ENCODE data around the gene ECE1.
A peak's percentile ranks its signal among the peaks of the same experiment; 100 is the strongest.

The ECE1 gene

GRCh38 chr1:21255943-21256320 is 34.3 kb downstream of the ECE1 start:
- no peak for DNase-seq (ENCODE audit: insufficient read length, low spot score)
- FAIRE-seq = no peak

DNA sequence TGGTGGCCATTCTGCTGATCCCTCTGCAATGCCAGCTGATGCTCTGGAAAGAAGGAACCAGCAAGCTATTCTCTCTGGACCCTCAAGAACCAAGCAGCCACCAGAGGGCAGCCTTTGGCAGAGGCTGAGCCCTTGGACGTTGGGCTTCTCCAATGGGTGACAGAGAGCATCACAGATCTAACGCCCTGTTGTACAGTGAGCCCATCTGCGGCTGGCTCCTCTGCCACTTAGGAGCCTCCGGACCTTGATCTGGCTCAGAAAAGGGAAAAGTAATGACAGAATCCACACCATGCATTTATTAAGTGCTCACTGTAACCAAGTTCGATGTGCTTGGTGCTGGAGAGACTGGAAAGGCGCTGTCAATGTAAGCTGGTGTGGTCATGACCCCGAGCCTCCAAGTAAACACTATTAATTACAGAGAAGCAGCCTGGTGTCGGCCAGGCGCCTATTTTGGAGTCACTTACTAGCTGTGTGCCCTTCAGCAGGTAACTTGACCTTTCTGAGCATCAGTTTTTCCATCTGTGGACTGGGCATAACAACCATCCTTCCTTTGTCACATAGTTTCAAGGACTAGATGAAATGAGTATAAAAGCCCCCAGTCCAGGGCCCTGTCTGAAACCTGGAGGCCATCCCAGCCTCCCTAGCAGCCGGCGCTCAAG is 34.9 kb downstream of the ECE1 start:
- DNase-seq (ENCODE audit: insufficient read length, low spot score) = peak; percentile 57
- peak; percentile 4 for FAIRE-seq

- FAIRE-seq = no peak
- no peak for DNase-seq (ENCODE audit: insufficient read length, low spot score)
Observed at GRCh38 chr1:21254335-21254951, 35.8 kb downstream of the ECE1 start.

DNA sequence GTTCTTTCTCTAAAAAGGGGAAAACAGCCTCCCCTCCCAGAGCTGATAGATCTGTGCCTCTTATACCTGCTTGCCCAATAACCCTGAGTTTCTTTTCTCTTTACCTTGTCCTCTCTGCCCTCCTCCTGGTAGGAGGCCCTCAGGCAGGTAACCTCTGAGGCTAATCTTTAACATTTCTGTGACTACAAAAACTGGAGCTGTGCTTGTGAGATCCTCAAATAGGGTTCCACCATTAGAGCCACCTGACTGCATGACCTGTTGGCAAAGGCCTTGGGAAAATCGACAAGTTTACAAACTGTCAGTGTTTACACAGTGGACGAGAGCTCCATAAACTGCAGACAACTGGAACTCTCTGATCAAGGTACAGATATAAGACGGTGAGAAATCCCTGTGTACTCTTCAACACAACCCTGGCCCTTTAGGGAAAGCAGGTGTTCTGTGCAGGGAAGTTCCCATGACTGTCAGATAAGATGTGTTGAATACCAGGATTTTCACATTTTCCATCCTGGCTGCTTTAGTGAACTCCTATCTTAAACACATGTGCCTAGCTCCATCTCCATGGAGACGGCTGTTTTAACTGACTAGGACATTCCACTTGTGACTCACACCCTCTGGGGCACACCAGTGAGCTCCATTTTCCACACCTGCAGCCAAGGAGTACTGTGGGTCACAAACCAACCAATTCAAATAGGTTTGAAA is 38.3 kb downstream of the ECE1 start:
- DNase-seq (ENCODE audit: insufficient read length, low spot score) (peak; percentile 60), FAIRE-seq (peak; percentile 31)

DNA sequence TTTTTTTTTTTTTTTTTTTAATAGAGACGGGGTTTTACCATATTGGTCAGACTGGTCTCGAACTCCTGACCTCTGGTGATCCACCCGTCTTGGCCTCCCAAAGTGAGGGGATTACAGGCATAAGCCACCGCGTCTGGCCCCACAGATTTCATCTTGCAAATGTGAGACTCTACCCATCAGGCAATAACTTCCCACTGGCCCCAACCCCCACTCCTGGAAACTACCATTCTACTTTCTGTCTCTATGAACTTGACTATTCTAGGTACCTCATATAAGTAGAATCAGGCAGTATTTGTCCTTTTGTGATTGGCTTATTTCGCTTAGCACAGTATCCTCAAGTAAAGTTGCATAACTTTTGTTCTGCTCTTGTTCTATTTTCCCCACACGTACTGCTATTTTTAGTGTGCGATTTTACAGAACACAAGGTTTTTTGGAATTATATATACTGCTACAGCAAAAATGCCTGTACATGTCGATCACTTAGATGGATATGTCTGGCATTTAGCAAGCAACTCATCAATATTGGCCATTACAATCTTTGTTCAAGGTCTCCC is 40.2 kb downstream of the ECE1 start:
- FAIRE-seq = no peak
- DNase-seq (ENCODE audit: insufficient read length, low spot score) = no peak

GRCh38 chr1:21247892-21248715 is 42.2 kb downstream of the ECE1 start:
- DNase-seq (ENCODE audit: insufficient read length, low spot score) = no peak
- no peak for FAIRE-seq

DNA sequence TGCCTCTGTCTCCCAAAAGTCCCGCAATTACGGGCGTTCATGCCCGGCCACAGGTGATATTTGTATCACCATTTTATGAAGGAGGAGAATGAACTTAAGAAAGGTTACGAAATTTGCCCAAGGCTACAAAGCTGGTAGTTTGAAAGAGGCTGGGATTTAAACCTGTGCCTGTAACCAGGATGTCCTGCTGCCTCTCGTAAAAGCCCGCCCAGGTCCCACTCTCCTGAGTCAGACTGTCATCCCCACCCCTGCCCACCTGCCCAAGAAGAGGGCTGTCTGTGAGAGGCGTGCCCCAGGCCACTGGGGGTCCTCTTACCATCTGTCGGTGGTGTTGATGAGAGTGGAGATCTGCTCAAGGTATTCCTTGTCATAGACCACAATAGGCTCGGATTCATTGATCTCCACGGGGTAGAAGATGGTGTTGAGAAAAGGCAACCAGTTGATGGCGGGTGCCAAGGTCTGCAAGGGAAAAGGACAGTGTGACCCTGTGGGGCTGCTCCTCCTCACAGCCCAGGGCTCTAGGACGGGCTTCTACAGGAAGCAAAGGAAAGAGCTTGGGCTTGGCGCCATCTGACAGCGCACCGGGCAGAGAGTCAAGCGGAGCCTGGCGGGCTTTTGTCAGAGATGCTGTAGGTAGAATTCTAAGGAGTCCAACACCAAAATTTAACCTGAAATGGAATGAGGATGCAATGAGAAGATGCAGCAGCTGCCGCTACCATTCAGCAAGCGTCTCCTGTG is 43.2 kb downstream of the ECE1 start:
- no peak for FAIRE-seq
- DNase-seq (ENCODE audit: insufficient read length, low spot score) = no peak

GRCh38 chr1:21245688-21246229 is 44.5 kb downstream of the ECE1 start:
- DNase-seq (ENCODE audit: insufficient read length, low spot score) (no peak), FAIRE-seq (no peak)

- FAIRE-seq (no peak), DNase-seq (ENCODE audit: insufficient read length, low spot score) (no peak)
Observed at GRCh38 chr1:21244986-21245687, 45.1 kb downstream of the ECE1 start.

DNA sequence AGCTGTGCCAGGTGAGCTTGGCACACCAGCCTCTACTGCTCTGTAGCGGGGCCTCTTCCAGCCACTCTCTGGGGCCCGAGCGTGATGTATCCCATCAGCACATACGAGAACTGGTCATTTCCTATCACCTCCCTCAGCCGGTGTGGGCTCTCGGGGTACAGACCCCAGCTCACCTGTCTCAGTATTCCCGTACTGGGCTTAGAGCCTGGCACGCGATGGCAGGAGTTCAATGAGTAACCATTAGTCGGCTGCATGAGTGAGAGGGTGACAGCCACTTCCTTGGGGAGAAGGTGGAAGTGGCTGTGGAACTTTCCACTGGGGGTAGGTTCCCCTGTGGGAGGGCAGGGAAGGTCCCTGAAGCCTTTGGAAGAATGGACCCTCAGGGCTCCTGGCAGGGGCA is 46.1 kb downstream of the ECE1 start:
- DNase-seq (ENCODE audit: insufficient read length, low spot score) = no peak
- no peak for FAIRE-seq

DNA sequence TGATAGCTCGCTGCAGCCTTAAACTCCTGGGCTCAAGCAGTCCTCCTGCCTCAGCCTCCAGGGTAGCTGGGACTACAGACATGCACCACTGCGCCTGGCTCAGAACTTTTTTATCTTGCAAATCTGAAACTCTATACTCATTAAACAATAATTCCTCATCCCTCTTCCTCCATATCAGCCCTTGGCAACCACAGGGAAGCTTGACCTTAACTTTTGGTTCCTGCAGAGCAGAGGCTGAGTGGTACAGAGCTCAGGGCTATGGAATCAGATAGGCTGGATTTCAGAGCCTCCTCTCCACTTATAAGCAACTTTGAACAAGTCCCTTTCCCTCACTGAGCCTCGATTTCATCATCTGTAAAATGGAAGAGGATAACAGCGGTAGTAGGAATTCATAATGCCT is 47.4 kb downstream of the ECE1 start:
- no peak for FAIRE-seq

GRCh38 chr1:21241771-21242581 is 48.3 kb downstream of the ECE1 start:
- FAIRE-seq = no peak
- DNase-seq (ENCODE audit: insufficient read length, low spot score) = no peak

More for the DNA sequence above, 47.4 kb downstream of the ECE1 start:
- DNase-seq (ENCODE audit: insufficient read length, low spot score) = no peak

GRCh38 chr1:21240706-21241105 is 49.6 kb downstream of the ECE1 start:
- no peak for FAIRE-seq

DNA sequence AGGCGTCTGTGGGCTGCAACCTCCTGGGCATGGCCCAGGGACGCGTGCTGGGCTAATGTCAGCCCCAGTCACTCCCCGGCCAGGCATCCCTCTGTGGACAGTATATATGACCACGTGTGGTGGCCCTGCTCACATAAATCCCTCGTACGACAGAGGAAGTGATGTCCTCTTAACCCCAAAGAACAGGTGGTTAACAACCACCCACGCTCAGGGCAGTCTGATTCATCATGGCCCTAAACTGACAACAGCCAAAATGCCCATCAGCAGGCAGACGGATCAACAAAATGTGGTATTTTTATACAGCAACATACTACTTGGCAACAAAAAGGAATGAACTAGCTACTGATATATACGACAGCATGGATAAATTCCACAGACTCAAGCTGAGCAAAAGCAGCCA is 51.0 kb downstream of the ECE1 start:
- DNase-seq (ENCODE audit: insufficient read length, low spot score) = peak; percentile 31

More at GRCh38 chr1:21240706-21241105, 49.6 kb downstream of the ECE1 start:
- DNase-seq (ENCODE audit: insufficient read length, low spot score) = no peak

GRCh38 chr1:21238141-21238800 is 52.0 kb downstream of the ECE1 start:
- DNase-seq (ENCODE audit: insufficient read length, low spot score) (peak; percentile 58), FAIRE-seq (peak; percentile 91)

More for the DNA sequence above, 51.0 kb downstream of the ECE1 start:
- FAIRE-seq = peak; percentile 76

DNA sequence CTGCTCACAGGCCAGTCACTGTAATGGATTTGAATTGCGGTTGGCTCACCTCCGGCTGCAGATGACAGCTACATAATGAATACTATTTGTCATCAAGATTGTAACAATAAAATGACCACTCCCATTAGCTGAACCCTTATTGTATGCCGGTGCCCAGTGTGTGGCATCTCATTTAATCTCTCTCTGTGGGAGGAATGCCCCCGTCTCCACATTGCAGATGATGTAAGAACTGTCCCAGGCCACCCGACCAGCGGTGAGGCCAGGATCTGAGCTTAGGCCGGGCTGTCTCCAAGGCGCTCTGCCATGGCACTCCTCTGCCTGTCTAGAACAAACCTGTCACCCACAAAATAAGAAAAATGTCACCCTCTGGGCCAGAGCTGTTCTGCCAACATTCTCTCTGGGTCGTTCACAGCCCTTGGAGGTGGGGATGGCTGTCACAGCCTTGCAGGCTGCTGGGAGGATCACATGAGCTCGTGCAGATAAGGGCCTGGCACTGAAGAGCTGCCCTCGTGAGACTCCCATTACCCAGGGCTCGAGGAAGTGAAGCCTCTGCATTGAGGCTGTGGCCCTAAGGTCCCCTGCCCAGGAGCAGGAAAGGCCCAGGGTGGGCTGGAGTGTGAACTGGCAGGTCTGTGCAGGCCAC is 52.7 kb downstream of the ECE1 start:
- no peak for DNase-seq (ENCODE audit: insufficient read length, low spot score)
- FAIRE-seq = no peak

- no peak for FAIRE-seq
Observed at GRCh38 chr1:21236178-21236577, 54.1 kb downstream of the ECE1 start.

More at GRCh38 chr1:21236178-21236577, 54.1 kb downstream of the ECE1 start:
- DNase-seq (ENCODE audit: insufficient read length, low spot score) = no peak
